K562 (cell line): ENCODE results near the gene AGRN. TPM values are rescaled to one million over a fixed set of nuclear protein-coding genes. Genes with fewer than 3 reads are reported as not detected.

Experiments used
- CEBPG ChIP-seq, 3 experiments: fragments of 200-800 bp in 1 of 3; sonication (Bioruptor generic) in 1 of 3; sonication (generic) in 1 of 3; formaldehyde crosslinking in 1 of 3; IDR thresholded peaks in 2 of 3; conservative IDR thresholded peaks in 1 of 3; 2 replicates each; pipeline versions ENCODE4 v1.6.1 to v1.8.0; 2016 to 2022; ENCODE audit warnings: missing compliant biosample characterization in 2 of 3, missing genetic modification characterization in 2 of 3, mild to moderate bottlenecking in 1 of 3, missing genetic modification reagents in 1 of 3
- IRF2 ChIP-seq: sonication (generic); formaldehyde crosslinking; IDR thresholded peaks from 2 replicates; pipeline ENCODE4 v1.8.1; 2022; ENCODE audit warnings: mild to moderate bottlenecking, missing genetic modification reagents
- NR2C1 ChIP-seq, 2 experiments: fragments of 450-650 bp; IDR thresholded peaks; 2 replicates each; pipeline ENCODE4 v1.6.1; 2017; ENCODE audit warnings: mild to moderate bottlenecking in 2 of 2, antibody characterized with exemption in 1 of 2, inconsistent platforms in 1 of 2, missing compliant biosample characterization in 1 of 2, missing genetic modification characterization in 1 of 2
- PHF20 ChIP-seq: fragments of 450-650 bp; IDR thresholded peaks from 2 replicates; pipeline ENCODE4 v1.6.1; 2018; ENCODE audit not compliant: partially characterized antibody
- RBM15 ChIP-seq: fragments of 200-400 bp; formaldehyde crosslinking; IDR thresholded peaks from 2 replicates; pipeline ENCODE4 v1.6.1; 2018; ENCODE audit warnings: mild to moderate bottlenecking, low read length, moderate library complexity; ENCODE audit not compliant: insufficient read depth
- SNRNP70 ChIP-seq: fragments of 200-400 bp; formaldehyde crosslinking; optimal IDR thresholded peaks from 2 replicates; pipeline ENCODE3; 2017; ENCODE audit warnings: low read depth, low read length
- SRF ChIP-seq, 2 experiments: fragments of 250-450, 450-650 bp in 1 of 2; sonication (Bioruptor Pico) in 1 of 2; sonication (generic) in 1 of 2; formaldehyde crosslinking; IDR thresholded peaks; 2 replicates each; pipeline versions ENCODE4 v1.5.0 to v1.5.1; 2020 to 2022; ENCODE audit warnings: mild to moderate bottlenecking in 1 of 2, missing genetic modification reagents in 1 of 2
- ZBTB7A ChIP-seq: IDR thresholded peaks from 2 replicates; pipeline ENCODE4 v1.6.1; 2011; ENCODE audit warnings: low read depth, mild to moderate bottlenecking, low read length, moderate library complexity, borderline replicate concordance; ENCODE audit not compliant: control insufficient read depth
- ZKSCAN8 ChIP-seq: fragments of 200-800 bp; sonication (Bioruptor generic); IDR thresholded peaks from 2 replicates; pipeline ENCODE4 v1.6.1; 2016; ENCODE audit warnings: missing genetic modification characterization, missing compliant biosample characterization
- ZNF184 ChIP-seq: sonication (generic); formaldehyde crosslinking; IDR thresholded peaks from 2 replicates; pipeline ENCODE4 v1.5.0; 2020; ENCODE audit warnings: missing genetic modification reagents
- ZNF354B ChIP-seq: fragments of 250-450 bp; sonication (Bioruptor Pico); IDR thresholded peaks from 2 replicates; pipeline ENCODE4 v1.4.0; 2020
- ZNF445 ChIP-seq: fragments of 250-450 bp; sonication (Bioruptor Pico); IDR thresholded peaks from 2 replicates; pipeline ENCODE4 v1.4.0; 2020; ENCODE audit warnings: low read depth, mild to moderate bottlenecking, moderate library complexity
- ZNF668 ChIP-seq: fragments of 250-450 bp; sonication (Bioruptor Pico); IDR thresholded peaks from 2 replicates; pipeline ENCODE4 v1.8.0; 2022; ENCODE audit warnings: mild to moderate bottlenecking, inconsistent platforms
- polyA plus RNA-seq, 8 experiments: library from polyadenylated mRNA; depleted of rRNA in 4 of 8; stranded (reverse) in 5 of 8; unstranded in 3 of 8; fragments of >200 nt; fragmentation: Nextera tagmentation in 2 of 8; fragmentation: Illumina TruSeq in 1 of 8; extraction: Ambion mirVana in 2 of 8; extraction: Trizol in 1 of 8; gene quantifications; 2 replicates each; pipeline versions ENCODE4 v1.2.1 to v1.2.3, GENCODE V29; 2011 to 2014; ENCODE audit warnings: inconsistent platforms in 1 of 8, missing spikeins in 1 of 8
- total RNA-seq, 7 experiments: library from RNA; depleted of rRNA in 6 of 7; stranded (reverse); fragments of >200 nt in 6 of 7; fragmentation: Illumina TruSeq in 2 of 7; extraction: Trizol in 2 of 7; gene quantifications; 2 replicates each; pipeline versions ENCODE4 v1.2.1 to v1.2.3, GENCODE V29; 2011 to 2021; ENCODE audit warnings: low replicate concordance in 1 of 7

The AGRN gene
- total and polyA plus RNA-seq, 9 of the 15 experiments (the other 6 are each of a cell fraction or from before 2014, with no cell fraction given) = 0.04 to 111 (median 18.1) TPM

DNA sequence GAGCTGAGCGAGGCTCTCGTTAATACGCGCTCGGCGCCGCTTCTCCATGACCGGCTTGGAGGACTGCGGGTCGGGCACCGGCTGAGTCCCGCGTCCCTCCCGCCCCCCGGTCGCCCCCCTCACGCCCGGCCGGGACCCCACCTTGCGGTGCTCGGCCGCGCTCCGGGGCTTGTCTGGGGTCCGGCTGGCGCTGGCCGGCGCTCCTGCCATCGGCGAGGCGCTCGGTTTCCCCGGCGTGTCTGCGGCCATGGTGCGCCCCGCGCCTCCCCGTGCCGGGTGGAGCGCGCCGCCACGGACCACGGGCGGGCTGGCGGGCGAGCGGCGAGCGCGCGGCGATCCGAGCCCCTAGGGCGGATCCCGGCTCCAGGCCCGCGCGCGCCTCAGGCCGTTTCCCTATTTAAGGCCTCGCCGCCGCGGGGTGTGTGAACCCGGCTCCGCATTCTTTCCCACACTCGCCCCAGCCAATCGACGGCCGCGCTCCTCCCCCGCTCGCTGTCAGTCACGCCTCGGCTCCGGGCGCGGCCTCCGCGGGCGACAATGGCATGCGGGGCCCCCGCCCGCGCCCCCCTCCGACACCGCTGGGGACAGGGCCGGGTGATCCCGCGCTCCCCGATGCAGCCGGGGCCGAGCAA lies 20.1 kb upstream of the AGRN start, which contains the start of gene HES4 (continued):
- TF ChIP-seq ZNF184 (CRISPR knock-in tag) (no peak), ZNF354B (CRISPR knock-in tag) (no peak), ZBTB7A (no peak; the same call in 1 of the 2 replicates), ZNF445 (CRISPR knock-in tag) (no peak), IRF2 (CRISPR knock-in tag) (no peak), ZKSCAN8 (CRISPR knock-in tag) (no peak), NR2C1 (IDR thresholded peaks at IDR 0.05) (no peak), NR2C1 (tag; IDR thresholded peaks at IDR 0.05) (no peak), PHF20 (no peak), RBM15 (no peak), SNRNP70 (no peak), ZNF668 (no peak), CEBPG (CRISPR knock-in tag; IDR thresholded peaks at IDR 0.05) (no peak), CEBPG (tag; conservative IDR thresholded peaks at IDR 0.05 in 1 of 2, IDR thresholded peaks at IDR 0.05 in 1 of 2) (no peak), SRF (CRISPR knock-in tag; IDR thresholded peaks at IDR 0.05) (peak; percentile 29 to 38; a peak in 1 of 4 replicates)
- TF ChIP-seq, all 486 proteins: peak for 59
